H1 (cell line): ENCODE results near the gene SVEP1.
"Not testable (repeated sequence)": the region's sequence is repeated elsewhere in the genome, so short reads cannot be mapped to it uniquely, and the experiment has no call there.

ENCODE experiments used
- CEBPB ChIP-seq: IDR thresholded peaks from 2 replicates; pipeline ENCODE4 v1.6.1; 2012; ENCODE audit warnings: low read depth, low read length
- CTCF ChIP-seq, 3 experiments: IDR thresholded peaks; 1 replicate in 2 of 3; 2 replicates in 1 of 3; pipeline versions ENCODE4 v1.5.1 to v1.6.1; 2011; ENCODE audit warnings: low read length in 3 of 3, mild to moderate bottlenecking in 3 of 3, inconsistent platforms in 2 of 3, low read depth in 1 of 3, moderate library complexity in 1 of 3; ENCODE audit not compliant: insufficient read depth in 1 of 3; ENCODE audit errors: control extremely low read depth in 1 of 3
- EZH2 ChIP-seq: fragments of 200-600 bp; sonication (generic); IDR thresholded peaks from 2 replicates; pipeline ENCODE4 v1.7.1; 2012; ENCODE audit warnings: low read depth, mild to moderate bottlenecking, moderate library complexity, low read length, inconsistent platforms; ENCODE audit not compliant: severe bottlenecking

- TF ChIP-seq CTCF (IDR thresholded peaks at IDR 0.05; ENCODE audit: control extremely low read depth in 1 of 3, insufficient read depth in 1 of 3, low read depth in 1 of 3, low read length in 3 of 3); CEBPB; EZH2: not testable (repeated sequence)
Observed at GRCh38 chr9:110534162-110534561, 45.4 kb downstream of the SVEP1 start.
